Muscle layer of duodenum (tissue), 2 donors: ENCODE data around the gene TEAD4.

Experiments used
- H3K27ac ChIP-seq: one replicate; pipeline ENCODE4 v1.7.0; 2013; ENCODE audit warnings: mild to moderate bottlenecking, low read length
- H3K27me3 ChIP-seq: one replicate; pipeline ENCODE4 v1.7.0; 2013; ENCODE audit warnings: low read depth, mild to moderate bottlenecking, control low read depth, low read length
- H3K36me3 ChIP-seq, 2 donors: one replicate each; pipeline ENCODE4 v1.7.0; 2013; ENCODE audit warnings: low read length in 2 of 2, control low read depth in 1 of 2, mild to moderate bottlenecking in 1 of 2; ENCODE audit not compliant: insufficient read depth in 2 of 2, control insufficient read depth in 1 of 2
- H3K4me1 ChIP-seq, 2 donors: one replicate each; pipeline ENCODE4 v1.7.0; 2013; ENCODE audit warnings: low read length in 2 of 2, mild to moderate bottlenecking in 2 of 2, control low read depth in 1 of 2, moderate library complexity in 1 of 2; ENCODE audit not compliant: insufficient read depth in 2 of 2, control insufficient read depth in 1 of 2
- H3K4me3 ChIP-seq, 2 donors: one replicate each; pipeline ENCODE4 v1.7.0; 2013; ENCODE audit warnings: low read length in 2 of 2, low read depth in 1 of 2, mild to moderate bottlenecking in 1 of 2
- H3K9me3 ChIP-seq, 2 donors: one replicate each; pipeline ENCODE4 v1.7.0; 2013; ENCODE audit warnings: low read length in 2 of 2, control low read depth in 1 of 2, mild to moderate bottlenecking in 1 of 2; ENCODE audit not compliant: control insufficient read depth in 1 of 2
- donor health status: healthy.

Gene TEAD4

DNA sequence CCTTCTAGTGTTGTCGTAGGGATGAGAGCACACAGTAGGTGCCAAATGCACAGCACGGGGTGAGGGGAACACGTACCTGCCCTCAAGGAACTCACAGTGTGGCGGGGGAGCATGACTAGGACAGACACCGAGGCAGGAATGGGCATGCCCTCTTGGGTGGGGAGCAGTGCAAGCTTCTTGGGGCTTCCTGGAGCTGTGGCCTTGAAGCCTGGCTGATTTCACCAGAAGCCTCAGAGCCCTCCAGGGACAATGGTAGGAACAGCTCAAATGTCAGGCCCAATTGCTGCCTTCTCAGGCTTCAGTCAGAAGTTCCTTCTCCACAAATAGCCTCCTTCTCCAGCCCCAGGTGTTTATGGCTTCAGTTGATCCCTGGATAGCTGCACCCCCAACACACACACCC, 43.4 kb downstream of the TEAD4 start:
- no peaks in the 10 kb centered on the region for H3K36me3 ChIP-seq
- no peak overlapping the region for H3K4me3 ChIP-seq
- H3K9me3 ChIP-seq: no peaks in the 10 kb centered on the region
- no peak overlapping the region for H3K27ac ChIP-seq
- no peaks in the 10 kb centered on the region for H3K27me3 ChIP-seq
- peaks cover 0 to 13% of the 10 kb centered on the region in 2 donors for H3K4me1 ChIP-seq

DNA sequence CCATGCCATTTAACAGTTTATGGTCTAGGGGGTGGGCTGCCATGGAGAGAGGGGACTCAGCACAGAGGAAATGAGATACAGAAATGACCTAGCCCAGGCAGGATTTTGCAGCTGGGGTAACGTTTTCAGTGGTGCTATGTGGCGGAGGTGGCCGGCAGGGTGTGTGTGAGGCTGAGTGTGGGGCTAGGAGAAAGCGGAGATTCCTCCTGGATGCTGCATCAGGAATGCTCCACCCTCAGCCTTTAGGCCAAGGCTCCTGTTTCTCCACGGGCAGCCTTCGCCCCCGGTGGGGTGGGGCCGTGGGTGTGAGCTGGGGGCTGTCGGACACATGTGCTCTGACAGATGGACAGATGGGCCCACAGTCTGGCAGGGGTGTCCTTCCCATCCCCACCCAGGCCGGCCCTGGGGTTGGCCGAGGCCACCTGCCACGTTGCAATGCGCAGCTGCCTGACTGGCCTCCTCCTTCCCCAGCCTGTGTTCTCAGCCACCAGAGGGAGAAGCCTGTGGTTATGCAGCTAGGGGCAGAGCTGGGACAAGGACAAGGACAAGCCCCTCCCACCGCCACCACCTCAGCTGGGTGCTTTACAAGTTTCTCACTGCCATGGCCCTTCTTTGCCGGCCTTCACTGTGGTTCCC, 44.3 kb downstream of the TEAD4 start:
- Histone ChIP-seq H3K4me3 (no peak overlapping the region), H3K4me1 (peaks cover 0 to 11% of the 10 kb centered on the region in 2 donors), H3K27me3 (no peaks in the 10 kb centered on the region), H3K36me3 (no peaks in the 10 kb centered on the region), H3K9me3 (no peaks in the 10 kb centered on the region), H3K27ac (no peak overlapping the region)

- Histone ChIP-seq H3K9me3 (no peaks in the 10 kb centered on the region), H3K27me3 (no peaks in the 10 kb centered on the region), H3K36me3 (no peaks in the 10 kb centered on the region), H3K27ac (no peak overlapping the region), H3K4me3 (no peak overlapping the region), H3K4me1 (peaks cover 0 to 8% of the 10 kb centered on the region in 2 donors)
Measured at GRCh38 chr12:3004655-3005565, 45.7 kb downstream of the TEAD4 start.

DNA sequence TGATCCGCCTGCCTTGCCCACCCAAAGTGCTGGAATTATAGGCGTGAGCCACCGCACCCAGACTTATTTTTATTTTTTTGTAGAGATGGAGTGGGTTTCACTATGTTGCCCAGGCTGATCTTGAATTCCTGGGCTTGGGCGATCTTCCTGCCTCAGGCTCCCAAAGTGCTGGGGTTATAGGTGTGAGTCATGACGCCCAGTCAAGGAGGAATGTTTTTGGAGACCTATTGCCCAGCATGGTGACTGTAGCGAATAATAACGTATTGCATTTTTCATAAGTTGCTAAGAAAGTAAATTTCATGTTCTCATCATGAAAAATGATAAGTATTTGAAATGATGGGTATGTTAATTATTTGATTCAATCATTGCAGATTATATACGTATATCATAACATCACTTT, 46.5 kb downstream of the TEAD4 start:
- no peak overlapping the region for H3K27ac ChIP-seq
- no peaks in the 10 kb centered on the region for H3K36me3 ChIP-seq
- H3K27me3 ChIP-seq: no peaks in the 10 kb centered on the region
- H3K4me3 ChIP-seq: no peak overlapping the region
- H3K4me1 ChIP-seq: peaks cover 0 to 8% of the 10 kb centered on the region in 2 donors
- no peaks in the 10 kb centered on the region for H3K9me3 ChIP-seq

DNA sequence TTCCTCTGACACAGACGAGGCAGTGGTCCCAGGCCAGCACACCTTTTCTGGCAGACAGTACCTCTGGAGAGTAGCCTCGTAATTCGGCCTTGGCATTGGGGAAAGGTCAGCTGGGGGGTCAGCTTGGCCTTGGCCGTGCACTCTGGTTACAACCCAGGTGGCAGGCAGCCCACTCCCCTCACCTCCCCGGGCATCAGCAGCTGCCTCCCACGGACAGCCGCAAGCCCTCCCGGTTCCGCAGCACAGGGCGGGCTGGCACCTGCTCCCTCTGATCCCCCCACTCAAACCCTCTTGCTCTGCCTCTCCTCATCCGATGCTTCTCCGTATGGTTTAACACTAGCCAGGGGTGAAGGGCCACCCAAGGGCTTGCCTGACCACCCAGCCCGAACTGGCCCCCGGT, 50.6 kb downstream of the TEAD4 start:
- Histone ChIP-seq H3K9me3 (no peaks in the 10 kb centered on the region), H3K4me3 (no peak overlapping the region), H3K27ac (no peak overlapping the region)

GRCh38 chr12:3010214-3010930, 51.2 kb downstream of the TEAD4 start:
- no peaks in the 10 kb centered on the region for H3K4me1 ChIP-seq
- H3K9me3 ChIP-seq: no peaks in the 10 kb centered on the region
- no peaks in the 10 kb centered on the region for H3K36me3 ChIP-seq
- H3K4me3 ChIP-seq: no peak overlapping the region
- H3K27ac ChIP-seq: no peak overlapping the region
- H3K27me3 ChIP-seq: no peaks in the 10 kb centered on the region

More for the DNA sequence above, 50.6 kb downstream of the TEAD4 start:
- no peaks in the 10 kb centered on the region for H3K27me3 ChIP-seq
- H3K36me3 ChIP-seq: no peaks in the 10 kb centered on the region
- peaks cover 0 to 4% of the 10 kb centered on the region in 2 donors for H3K4me1 ChIP-seq

- Histone ChIP-seq H3K4me3 (no peak overlapping the region), H3K9me3 (no peaks in the 10 kb centered on the region), H3K36me3 (no peaks in the 10 kb centered on the region), H3K27me3 (no peaks in the 10 kb centered on the region), H3K27ac (no peak overlapping the region), H3K4me1 (no peaks in the 10 kb centered on the region)
Measured at GRCh38 chr12:3012786-3013185, 53.6 kb downstream of the TEAD4 start.

DNA sequence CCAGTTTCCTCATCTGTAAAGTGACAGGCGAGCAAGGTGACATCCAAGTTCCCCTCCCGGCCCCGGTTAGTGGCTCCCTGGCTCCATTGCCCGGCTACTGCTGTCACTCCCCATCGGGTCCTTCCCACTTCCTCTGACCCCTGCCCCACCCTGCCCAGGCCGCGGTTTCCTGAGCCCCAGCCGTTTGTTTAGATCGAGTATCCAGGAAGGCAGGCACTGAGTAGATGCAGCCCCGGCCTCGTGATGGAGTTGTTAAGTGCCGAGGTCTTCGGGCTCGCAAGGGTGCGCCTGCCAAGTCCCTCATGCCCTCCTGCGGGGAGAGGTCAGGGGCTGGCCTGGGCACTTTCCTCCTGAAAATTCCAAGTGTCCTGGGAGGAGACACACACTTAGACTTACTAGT, 55.4 kb downstream of the TEAD4 start:
- Histone ChIP-seq H3K4me3 (no peak overlapping the region), H3K27ac (no peak overlapping the region), H3K4me1 (no peaks in the 10 kb centered on the region), H3K36me3 (no peaks in the 10 kb centered on the region), H3K27me3 (no peaks in the 10 kb centered on the region), H3K9me3 (no peaks in the 10 kb centered on the region)

GRCh38 chr12:3015356-3015755, 56.2 kb downstream of the TEAD4 start:
- Histone ChIP-seq H3K27me3 (no peaks in the 10 kb centered on the region), H3K27ac (no peak overlapping the region), H3K4me3 (no peak overlapping the region), H3K9me3 (no peaks in the 10 kb centered on the region), H3K4me1 (no peaks in the 10 kb centered on the region), H3K36me3 (no peaks in the 10 kb centered on the region)

GRCh38 chr12:3016191-3016590, 57.0 kb downstream of the TEAD4 start:
- H3K4me1 ChIP-seq: no peaks in the 10 kb centered on the region
- H3K36me3 ChIP-seq: no peaks in the 10 kb centered on the region
- no peaks in the 10 kb centered on the region for H3K9me3 ChIP-seq
- H3K27me3 ChIP-seq: no peaks in the 10 kb centered on the region
- no peak overlapping the region for H3K4me3 ChIP-seq
- H3K27ac ChIP-seq: no peak overlapping the region

DNA sequence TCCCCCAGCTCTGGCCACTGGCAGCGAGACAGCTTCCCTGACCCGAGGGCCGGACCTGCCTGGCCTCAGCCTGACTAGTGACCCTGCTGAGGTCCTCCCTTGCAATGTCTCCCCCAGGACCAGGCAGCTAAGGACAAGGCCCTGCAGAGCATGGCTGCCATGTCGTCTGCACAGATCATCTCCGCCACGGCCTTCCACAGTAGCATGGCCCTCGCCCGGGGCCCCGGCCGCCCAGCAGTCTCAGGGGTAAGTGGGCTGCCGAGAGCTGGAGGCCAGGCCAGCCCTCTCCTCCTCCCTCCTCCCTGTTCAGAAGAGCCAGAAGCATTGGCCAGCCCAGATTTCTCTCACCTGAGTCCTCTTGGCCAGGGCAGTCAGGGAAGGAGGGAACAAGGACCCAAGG, 58.1 kb downstream of the TEAD4 start:
- Histone ChIP-seq H3K27me3 (no peaks in the 10 kb centered on the region), H3K9me3 (no peaks in the 10 kb centered on the region), H3K27ac (no peak overlapping the region), H3K4me3 (no peak overlapping the region), H3K4me1 (no peaks in the 10 kb centered on the region), H3K36me3 (peaks cover 0 to 6% of the 10 kb centered on the region in 2 donors)
